IMR-90 (cell line): ENCODE results near the gene STAG1. TPM values are rescaled to one million over a fixed set of nuclear protein-coding genes. Genes with fewer than 3 reads are reported as not detected.
"Not testable (repeated sequence)": the region's sequence is repeated elsewhere in the genome, so short reads cannot be mapped to it uniquely, and the experiment has no call there.

Experiments used
- ATAC-seq: fragments of 200-7000 bp; cut with Tn5 transposase; 2 replicates; pipeline ENCODE4 v1.9.1; 2020; ENCODE audit warnings: low read depth, mild to moderate bottlenecking, moderate library complexity
- BruUV-seq: library from RNA; stranded (reverse); fragments of 400-500 nt; replicated peaks from 2 replicates; lab custom pipeline; 2021; lab: Mats Ljungman, UMichigan
- CTCF ChIA-PET: fragments of 300-600 bp; formaldehyde crosslinking; extraction: SDS; loops from one replicate; lab custom pipeline; 2021; ENCODE audit warnings: antibody characterized with exemption; lab: Yijun Ruan, JAX
- POLR2A ChIA-PET: fragments of 300-600 bp; sonication (Branson Sonifier 250); formaldehyde crosslinking; loops from one replicate; lab custom pipeline; 2022; ENCODE audit warnings: antibody characterized with exemption; ENCODE audit not compliant: unreplicated experiment; lab: Charles Lee
- DNase-seq: peaks from one replicate; pipeline ENCODE4 v3.0.0; 2013
- H2AFZ ChIP-seq: replicated peaks from 2 replicates; pipeline ENCODE3; 2013; ENCODE audit warnings: low read length, mild to moderate bottlenecking; ENCODE audit not compliant: poor library complexity
- H2AK5ac ChIP-seq: 2 replicates; pipeline ENCODE4 v1.6.1; 2013; ENCODE audit warnings: low read depth, low read length, inconsistent platforms
- H2AK9ac ChIP-seq: replicated peaks from 2 replicates; pipeline ENCODE3; 2013; ENCODE audit warnings: mild to moderate bottlenecking, low read depth, low read length, moderate library complexity; ENCODE audit not compliant: poor library complexity
- H2BK120ac ChIP-seq: 2 replicates; pipeline ENCODE4 v1.6.1; 2013; ENCODE audit warnings: low read depth, low read length, inconsistent platforms
- H2BK15ac ChIP-seq: 3 replicates; pipeline ENCODE4 v1.6.1; 2013; ENCODE audit warnings: low read depth, low read length, inconsistent platforms
- H2BK20ac ChIP-seq: 2 replicates; pipeline ENCODE4 v1.6.1; 2013; ENCODE audit warnings: low read depth, mild to moderate bottlenecking, inconsistent platforms, low read length, moderate library complexity
- H2BK5ac ChIP-seq: 2 replicates; pipeline ENCODE4 v1.6.1; 2013; ENCODE audit warnings: mild to moderate bottlenecking, low read depth, low read length, inconsistent platforms; ENCODE audit not compliant: poor library complexity, severe bottlenecking
- H3K14ac ChIP-seq: replicated peaks from 2 replicates; pipeline ENCODE4 v1.6.1; 2013; ENCODE audit warnings: low read depth, low read length, inconsistent platforms
- H3K18ac ChIP-seq: 2 replicates; pipeline ENCODE4 v1.6.1; 2013; ENCODE audit warnings: low read depth, low read length, control low read depth
- H3K23ac ChIP-seq: 2 replicates; pipeline ENCODE4 v1.6.1; 2013; ENCODE audit warnings: low read depth, low read length, inconsistent platforms
- H3K27ac ChIP-seq: 2 replicates; pipeline ENCODE4 v1.5.1; 2013; ENCODE audit warnings: mild to moderate bottlenecking, control low read depth, low read length; ENCODE audit not compliant: insufficient read depth
- H3K27me3 ChIP-seq: 2 replicates; pipeline ENCODE4 v1.6.1; 2013; ENCODE audit warnings: low read length; ENCODE audit not compliant: control insufficient read depth, insufficient read depth
- H3K36me3 ChIP-seq: 2 replicates; pipeline ENCODE4 v1.6.1; 2013; ENCODE audit warnings: low read length, mixed read lengths; ENCODE audit not compliant: control insufficient read depth, insufficient read depth
- H3K4ac ChIP-seq: 2 replicates; pipeline ENCODE4 v1.6.1; 2013; ENCODE audit warnings: low read depth, low read length, inconsistent platforms
- H3K4me1 ChIP-seq: 2 replicates; pipeline ENCODE4 v1.6.1; 2013; ENCODE audit warnings: low read length, mixed read lengths; ENCODE audit not compliant: control insufficient read depth, insufficient read depth
- H3K4me2 ChIP-seq: 2 replicates; pipeline ENCODE4 v1.6.1; 2013; ENCODE audit warnings: low read depth, mild to moderate bottlenecking, control low read depth, low read length, moderate library complexity
- H3K4me3 ChIP-seq: 2 replicates; pipeline ENCODE4 v1.5.1; 2013; ENCODE audit warnings: low read depth, mild to moderate bottlenecking, control low read depth, low read length, moderate library complexity; ENCODE audit not compliant: insufficient read depth
- H3K56ac ChIP-seq: 2 replicates; pipeline ENCODE4 v1.6.1; 2013; ENCODE audit warnings: low read length, inconsistent platforms; ENCODE audit not compliant: insufficient read depth; ENCODE audit errors: extremely low read depth
- H3K79me1 ChIP-seq, 2 experiments: 2 replicates each; pipeline ENCODE4 v1.6.1; 2013; ENCODE audit warnings: low read length in 2 of 2, inconsistent platforms in 1 of 2, low read depth in 1 of 2
- H3K9ac ChIP-seq: 2 replicates; pipeline ENCODE4 v1.6.1; 2013; ENCODE audit warnings: low read depth, low read length, control low read depth
- H3K9me1 ChIP-seq: 2 replicates; pipeline ENCODE4 v1.6.1; 2013; ENCODE audit warnings: low read length, inconsistent platforms; ENCODE audit not compliant: insufficient read depth
- H3K9me3 ChIP-seq: 2 replicates; pipeline ENCODE4 v1.6.1; 2013; ENCODE audit warnings: low read length; ENCODE audit not compliant: control insufficient read depth, insufficient read depth
- H4K20me1 ChIP-seq: 2 replicates; pipeline ENCODE4 v1.6.1; 2013; ENCODE audit warnings: low read length, inconsistent platforms; ENCODE audit not compliant: insufficient read depth
- H4K5ac ChIP-seq: 2 replicates; pipeline ENCODE4 v1.6.1; 2013; ENCODE audit warnings: mild to moderate bottlenecking, low read depth, low read length, control low read depth
- H4K8ac ChIP-seq, 2 experiments: 2 replicates each; pipeline ENCODE4 v1.6.1; 2013; ENCODE audit warnings: low read depth in 2 of 2, low read length in 2 of 2, control low read depth in 1 of 2, inconsistent platforms in 1 of 2
- H4K91ac ChIP-seq: 2 replicates; pipeline ENCODE4 v1.6.1; 2013; ENCODE audit warnings: low read depth, low read length, inconsistent platforms; ENCODE audit not compliant: insufficient read depth
- WGBS, 2 experiments: methylation state at CpG; one replicate each; pipeline versions ENCODE4 v1.1.5 to v1.1.7; 2013; ENCODE audit warnings: missing lambda C conversion rate in 2 of 2; ENCODE audit not compliant: insufficient read length in 1 of 2; ENCODE audit errors: extremely low coverage in 2 of 2; 5-methylcytosine and 5-hydroxymethylcytosine counted together
- dilution Hi-C: fragments of 300-500 bp; cut with HindIII; formaldehyde crosslinking; loops from one replicate; pipeline ENCODE4 v1.14.3; 2018; ENCODE audit warnings: low sequenced_read_pairs; ENCODE audit not compliant: unreplicated experiment
- in situ Hi-C: fragments of 300-500 bp; cut with MboI; formaldehyde crosslinking; loops from 3 replicates; pipeline ENCODE4 v1.14.3; 2019; ENCODE audit warnings: low sequenced_read_pairs, inconsistent platforms, mixed read lengths
- intact Hi-C: fragments of 100-400 bp; cut with micrococcal nuclease; formaldehyde crosslinking; loops from 2 replicates; pipeline ENCODE4 v1.10.0; 2022
- polyA plus RNA-seq, 3 experiments: library from polyadenylated mRNA; depleted of rRNA; stranded (reverse); fragments of >200 nt; gene quantifications; 2 replicates each; pipeline ENCODE4 v1.2.3, GENCODE V29; 2012; ENCODE audit warnings: low replicate concordance in 1 of 3
- total RNA-seq: library from RNA; depleted of rRNA; stranded (reverse); fragments of >200 nt; gene quantifications from 2 replicates; pipeline ENCODE4 v1.2.3, GENCODE V29; 2012

The STAG1 gene
- total and polyA plus RNA-seq, 2 of the 4 experiments (the other 2 are of a cell fraction) = 9.6 to 32.3 TPM

DNA sequence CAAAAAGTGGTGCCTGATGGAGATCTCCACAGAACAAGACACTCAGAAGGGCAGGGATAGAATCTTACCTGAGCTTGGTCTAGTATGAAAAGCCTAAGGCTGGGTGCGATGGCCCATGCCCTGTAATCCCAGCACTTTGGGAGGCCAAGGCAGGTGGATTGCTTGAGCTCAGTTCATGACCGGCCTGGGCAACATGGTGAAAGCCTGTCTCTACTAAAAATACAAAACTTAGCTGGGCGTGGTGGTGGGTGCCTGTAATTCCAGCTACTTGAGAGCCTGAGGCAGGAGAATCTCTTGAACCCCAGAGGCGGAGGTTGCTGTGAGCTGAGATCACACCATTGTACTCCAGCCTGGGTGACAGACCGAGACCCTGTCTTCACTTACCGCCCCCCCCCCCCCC lies 417.5 kb downstream of the STAG1 start:
- Histone ChIP-seq H3K36me3 (peaks cover 14% of the 10 kb centered on the region), H2AK5ac (peak overlapping the region; percentile 48; the same call in 1 of the 2 replicates), H2BK20ac (peak overlapping the region; percentile 51; the same call in 1 of the 2 replicates), H2BK120ac (peak overlapping the region; percentile 19; the same call in 1 of the 2 replicates), H3K4me1 (peaks cover 20% of the 10 kb centered on the region), H4K91ac (0 out of 2 replicates have a peak overlapping the region, but pooled peaks have one; percentile 45), H3K79me1 (peaks cover 0 to 26% of the 10 kb centered on the region in 2 experiments; a peak in 2 of 4 replicates), H2BK15ac (peak overlapping the region; percentile 72; the same call in 2 of the 3 replicates), H3K9me1 (peaks cover 29% of the 10 kb centered on the region), H3K14ac (0 out of 2 replicates have a peak overlapping the region, but pooled peaks have one; percentile 29), H3K4ac (peak overlapping the region; percentile 64; the same call in 1 of the 2 replicates), H3K23ac (0 out of 2 replicates have a peak overlapping the region, but pooled peaks have one; percentile 8)
- H2AFZ ChIP-seq, H3K9ac ChIP-seq, dilution Hi-C loops, H4K8ac ChIP-seq, H4K5ac ChIP-seq, H3K4me3 ChIP-seq, DNase-seq, H3K9me3 ChIP-seq, H3K56ac ChIP-seq, H3K27me3 ChIP-seq, H3K18ac ChIP-seq, H3K27ac ChIP-seq, intact Hi-C loops, H4K20me1 ChIP-seq, ATAC-seq, H2AK9ac ChIP-seq, POLR2A ChIA-PET, H2BK5ac ChIP-seq, BruUV-seq, in situ Hi-C loops, H3K4me2 ChIP-seq: not testable (repeated sequence)
- WGBS, 2 experiments = 100% methylated on average over 1 of the region's 6 CpGs; no CpG with 5 or more reads in 1 of the 2 experiments
- CTCF ChIA-PET = interaction anchor here (0.6 to 1.0 kb wide), 2 partner anchors 17 to 201 kb away, joined by 3 read pairs; no protein-coding TSS in a partner anchor
